ENCODE data around the gene B4GALNT4.

GRCh38 chr11:382081-382629, 12.9 kb downstream of the B4GALNT4 start:
- TF ChIP-seq CTCF (IDR thresholded peaks at IDR 0.05; ENCODE audit: low read length) (no peak), EZH2 (IDR thresholded peaks at IDR 0.05; ENCODE audit: borderline replicate concordance, low read length) (no peak)

Data from OCI-LY1 (cell line).